Activated naive CD4-positive, alpha-beta T cell treated with anti-CD3 and anti-CD28 coated beads, Interleukin-2, amount 50 U/mL, for 24 hours (primary cell): ENCODE measurements around the gene SNX9.
"Not testable (repeated sequence)": the region's sequence is repeated elsewhere in the genome, so short reads cannot be mapped to it uniquely, and the experiment has no call there.

Experiments
- H3K27ac Mint-ChIP-seq: one replicate; pipeline ENCODE4 v1.8.0; 2021; ENCODE audit warnings: mild to moderate bottlenecking, mixed read lengths
- H3K27me3 Mint-ChIP-seq: one replicate; pipeline ENCODE4 v1.8.0; 2021; ENCODE audit warnings: mixed read lengths
- H3K36me3 Mint-ChIP-seq: one replicate; pipeline ENCODE4 v1.8.0; 2021; ENCODE audit warnings: mixed read lengths
- H3K4me1 Mint-ChIP-seq: one replicate; pipeline ENCODE4 v1.8.0; 2021; ENCODE audit warnings: mixed read lengths
- H3K4me3 Mint-ChIP-seq: one replicate; pipeline ENCODE4 v1.8.0; 2021; ENCODE audit warnings: mild to moderate bottlenecking, mixed read lengths
- H3K9me3 Mint-ChIP-seq: one replicate; pipeline ENCODE4 v1.8.0; 2021; ENCODE audit warnings: mixed read lengths

SNX9 gene

GRCh38 chr6:157929076-157929475 lies 106.0 kb downstream of the SNX9 start:
- no peak overlapping the region for H3K4me3 Mint-ChIP-seq
- H3K9me3 Mint-ChIP-seq = no peaks in the 10 kb centered on the region
- H3K4me1 Mint-ChIP-seq = no peaks in the 10 kb centered on the region
- no peak overlapping the region for H3K27ac Mint-ChIP-seq
- no peaks in the 10 kb centered on the region for H3K27me3 Mint-ChIP-seq
- peaks cover 21% of the 10 kb centered on the region for H3K36me3 Mint-ChIP-seq

GRCh38 chr6:157929765-157930319 lies 106.8 kb downstream of the SNX9 start:
- H3K9me3 Mint-ChIP-seq = no peaks in the 10 kb centered on the region
- H3K4me1 Mint-ChIP-seq = no peaks in the 10 kb centered on the region
- H3K27ac Mint-ChIP-seq = no peak overlapping the region
- no peak overlapping the region for H3K4me3 Mint-ChIP-seq
- H3K27me3 Mint-ChIP-seq = no peaks in the 10 kb centered on the region
- H3K36me3 Mint-ChIP-seq = peaks cover 18% of the 10 kb centered on the region

GRCh38 chr6:157935786-157936185 lies 112.7 kb downstream of the SNX9 start:
- no peaks in the 10 kb centered on the region for H3K9me3 Mint-ChIP-seq
- peaks cover 10% of the 10 kb centered on the region for H3K4me1 Mint-ChIP-seq
- H3K4me3 Mint-ChIP-seq = no peak overlapping the region
- no peaks in the 10 kb centered on the region for H3K27me3 Mint-ChIP-seq
- no peak overlapping the region for H3K27ac Mint-ChIP-seq
- peaks cover 16% of the 10 kb centered on the region for H3K36me3 Mint-ChIP-seq

DNA sequence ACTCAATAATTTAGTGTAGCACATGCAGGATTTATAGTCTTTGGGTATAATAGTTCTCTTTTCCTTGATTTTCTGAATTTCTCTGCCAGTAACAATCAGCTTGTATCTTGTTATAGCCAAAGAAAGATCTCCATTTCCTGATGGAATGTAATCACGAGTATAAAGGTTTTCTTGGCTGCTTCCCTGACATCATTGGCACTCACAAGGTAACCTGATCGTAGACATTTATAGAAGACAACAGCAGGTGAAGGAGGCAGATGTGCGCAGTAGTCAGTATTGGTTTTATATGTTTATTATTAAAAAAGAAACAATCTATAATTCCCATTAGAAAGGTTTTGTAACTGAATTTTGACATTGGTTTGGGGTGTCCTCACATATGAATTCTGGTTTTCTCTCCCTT lies 114.3 kb downstream of the SNX9 start:
- peaks cover 10% of the 10 kb centered on the region for H3K4me1 Mint-ChIP-seq
- H3K36me3 Mint-ChIP-seq = peaks cover 18% of the 10 kb centered on the region
- H3K4me3 Mint-ChIP-seq = no peak overlapping the region
- H3K9me3 Mint-ChIP-seq = no peaks in the 10 kb centered on the region
- H3K27me3 Mint-ChIP-seq = no peaks in the 10 kb centered on the region
- H3K27ac Mint-ChIP-seq = no peak overlapping the region

DNA sequence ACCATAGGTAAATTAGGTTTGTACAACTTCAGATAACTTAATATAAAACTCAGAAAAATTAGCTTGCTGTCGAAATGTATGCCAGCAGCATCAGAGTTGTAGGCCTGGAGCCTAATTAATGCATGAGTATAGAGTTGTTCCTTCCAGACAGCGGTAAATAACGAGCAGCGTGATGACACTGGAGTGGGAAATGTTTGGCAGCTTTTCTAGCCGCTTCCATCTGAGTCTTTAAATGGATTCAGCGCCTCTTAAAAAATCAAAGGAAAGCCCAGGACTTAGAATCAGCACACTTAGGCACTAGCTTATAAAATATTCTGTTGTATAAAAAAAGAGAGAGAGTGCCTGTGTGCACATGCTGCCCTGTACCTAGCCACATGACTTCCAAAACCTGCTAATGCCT lies 114.9 kb downstream of the SNX9 start:
- Mint-ChIP-seq H3K36me3 (peaks cover 20% of the 10 kb centered on the region), H3K4me3 (no peak overlapping the region), H3K27me3 (no peaks in the 10 kb centered on the region), H3K27ac (no peak overlapping the region), H3K9me3 (no peaks in the 10 kb centered on the region), H3K4me1 (peaks cover 10% of the 10 kb centered on the region)

DNA sequence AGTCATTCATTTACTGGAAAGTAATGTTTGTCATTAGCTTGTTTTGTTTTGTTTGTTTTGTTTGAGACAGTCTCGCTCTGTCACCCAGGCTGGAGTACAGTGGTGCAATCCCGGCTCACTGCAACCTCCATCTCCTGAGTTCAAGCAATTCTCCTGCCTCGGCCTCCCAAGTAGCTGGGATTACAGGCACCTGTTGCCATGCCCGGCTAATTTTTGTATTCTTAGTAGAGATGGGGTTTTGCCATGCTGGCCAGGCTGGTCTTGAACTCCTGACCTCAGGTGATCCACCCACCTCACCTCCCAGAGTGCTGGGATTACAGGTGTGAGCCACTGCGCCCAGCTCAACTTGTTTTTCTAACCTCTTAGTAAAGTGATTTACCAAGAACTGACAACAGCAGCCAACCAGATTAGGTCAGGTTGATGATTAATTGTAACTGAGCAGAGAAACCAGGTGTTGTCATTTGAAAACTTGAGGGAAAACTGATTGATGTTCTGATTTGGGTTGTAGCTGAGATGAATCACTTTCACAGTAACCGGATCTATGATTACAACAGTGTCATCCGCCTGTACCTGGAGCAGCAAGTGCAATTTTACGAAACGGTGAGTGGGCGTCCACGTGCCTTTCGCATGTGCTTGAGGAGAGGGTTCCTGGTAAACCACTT lies 117.5 kb downstream of the SNX9 start:
- H3K27ac Mint-ChIP-seq = peak overlapping the region; percentile 30
- not testable (repeated sequence) for H3K4me3 Mint-ChIP-seq, H3K9me3 Mint-ChIP-seq, H3K27me3 Mint-ChIP-seq
- H3K4me1 Mint-ChIP-seq = peaks cover 21% of the 10 kb centered on the region
- H3K36me3 Mint-ChIP-seq = peaks cover 21% of the 10 kb centered on the region

- H3K4me1 Mint-ChIP-seq = peaks cover 29% of the 10 kb centered on the region
- H3K36me3 Mint-ChIP-seq = peaks cover 21% of the 10 kb centered on the region
- no peak overlapping the region for H3K27ac Mint-ChIP-seq
- H3K9me3 Mint-ChIP-seq = no peaks in the 10 kb centered on the region
- no peak overlapping the region for H3K4me3 Mint-ChIP-seq
- no peaks in the 10 kb centered on the region for H3K27me3 Mint-ChIP-seq
These were observed 118.2 kb downstream of the SNX9 start for GRCh38 chr6:157941101-157941863.

- Mint-ChIP-seq H3K9me3 (no peaks in the 10 kb centered on the region), H3K4me3 (no peak overlapping the region), H3K36me3 (peaks cover 21% of the 10 kb centered on the region), H3K27ac (peak overlapping the region; percentile 35), H3K4me1 (peaks cover 40% of the 10 kb centered on the region), H3K27me3 (no peaks in the 10 kb centered on the region)
These were observed 119.3 kb downstream of the SNX9 start for GRCh38 chr6:157942351-157942750.

DNA sequence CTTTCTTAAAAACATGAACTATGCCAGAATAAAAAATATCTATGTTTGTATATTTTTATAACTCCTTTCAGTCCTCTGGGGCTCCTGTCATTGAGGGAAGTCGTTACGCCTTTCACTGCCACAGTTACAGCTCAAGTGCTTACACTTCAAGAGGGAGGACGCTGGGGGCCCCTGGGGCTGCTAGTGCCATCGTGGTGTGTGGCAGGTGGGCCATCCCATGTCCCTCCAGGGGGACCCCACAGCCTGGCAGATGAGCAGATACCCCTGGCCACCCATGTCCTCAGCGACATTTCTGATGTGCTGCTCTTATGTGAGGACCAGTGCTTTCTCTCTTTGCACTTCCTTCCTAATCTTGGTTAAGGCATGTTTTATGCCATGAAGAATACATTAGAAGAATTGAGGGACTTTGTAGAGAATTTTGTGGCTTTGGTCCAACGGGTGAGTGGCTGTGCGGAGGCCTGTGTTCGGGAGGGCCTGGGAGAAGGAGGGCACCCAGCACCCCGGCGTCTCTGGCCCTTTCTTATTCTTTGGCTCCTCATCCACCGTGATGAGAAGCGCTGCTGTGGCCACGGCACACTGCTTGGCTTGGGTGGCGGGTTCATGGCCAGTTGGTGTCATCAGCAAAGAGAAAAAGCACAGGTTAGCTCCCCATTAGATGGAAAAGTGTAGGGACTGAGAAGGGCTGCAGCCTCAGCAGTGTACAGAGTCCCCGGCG lies 120.4 kb downstream of the SNX9 start:
- H3K36me3 Mint-ChIP-seq = peaks cover 20% of the 10 kb centered on the region
- no peaks in the 10 kb centered on the region for H3K9me3 Mint-ChIP-seq
- H3K27me3 Mint-ChIP-seq = no peaks in the 10 kb centered on the region
- H3K4me3 Mint-ChIP-seq = no peak overlapping the region
- H3K27ac Mint-ChIP-seq = peak overlapping the region; percentile 12
- peaks cover 41% of the 10 kb centered on the region for H3K4me1 Mint-ChIP-seq

- no peaks in the 10 kb centered on the region for H3K9me3 Mint-ChIP-seq
- peaks cover 21% of the 10 kb centered on the region for H3K36me3 Mint-ChIP-seq
- H3K27me3 Mint-ChIP-seq = no peaks in the 10 kb centered on the region
- H3K4me3 Mint-ChIP-seq = no peak overlapping the region
- peak overlapping the region; percentile 14 for H3K27ac Mint-ChIP-seq
- H3K4me1 Mint-ChIP-seq = peaks cover 40% of the 10 kb centered on the region
These were observed 120.9 kb downstream of the SNX9 start for GRCh38 chr6:157943964-157944283.

- peaks cover 9% of the 10 kb centered on the region for H3K9me3 Mint-ChIP-seq
- H3K36me3 Mint-ChIP-seq = peaks cover 14% of the 10 kb centered on the region
- H3K27ac Mint-ChIP-seq = peak overlapping the region; percentile 96
- H3K4me3 Mint-ChIP-seq = peak overlapping the region; percentile 27
- H3K27me3 Mint-ChIP-seq = no peaks in the 10 kb centered on the region
- peaks cover 31% of the 10 kb centered on the region for H3K4me1 Mint-ChIP-seq
These were observed 122.2 kb downstream of the SNX9 start for GRCh38 chr6:157944983-157945931.

DNA sequence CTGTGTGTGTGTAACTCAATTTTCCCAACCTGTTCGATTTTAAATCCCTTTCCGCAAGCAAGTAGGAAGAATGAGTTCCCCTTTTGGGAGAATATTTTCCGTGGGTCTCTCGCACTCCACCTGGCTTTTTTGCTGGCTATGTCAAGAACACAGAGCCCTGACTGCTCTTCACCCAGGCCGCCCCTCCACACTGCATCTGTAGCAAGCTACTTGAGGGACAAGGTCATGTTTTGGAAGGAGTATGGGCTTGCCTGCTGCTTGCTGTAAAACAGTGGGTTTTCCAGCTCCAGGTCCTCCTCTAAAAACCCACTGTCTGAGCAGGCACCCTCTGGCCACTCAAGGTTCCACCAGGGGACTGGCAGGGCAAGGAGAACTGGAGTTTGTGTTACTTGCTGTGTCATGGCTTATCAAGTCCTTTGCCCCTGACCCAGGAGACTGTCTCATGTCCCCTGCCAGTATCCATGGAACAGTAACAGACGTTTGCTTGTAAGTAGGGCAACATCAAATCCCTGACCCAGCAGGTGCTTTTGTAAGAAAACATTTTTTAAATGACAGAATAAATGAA lies 123.1 kb downstream of the SNX9 start:
- Mint-ChIP-seq H3K36me3 (peaks cover 12% of the 10 kb centered on the region), H3K27ac (peak overlapping the region; percentile 96), H3K4me3 (no peak overlapping the region)

DNA sequence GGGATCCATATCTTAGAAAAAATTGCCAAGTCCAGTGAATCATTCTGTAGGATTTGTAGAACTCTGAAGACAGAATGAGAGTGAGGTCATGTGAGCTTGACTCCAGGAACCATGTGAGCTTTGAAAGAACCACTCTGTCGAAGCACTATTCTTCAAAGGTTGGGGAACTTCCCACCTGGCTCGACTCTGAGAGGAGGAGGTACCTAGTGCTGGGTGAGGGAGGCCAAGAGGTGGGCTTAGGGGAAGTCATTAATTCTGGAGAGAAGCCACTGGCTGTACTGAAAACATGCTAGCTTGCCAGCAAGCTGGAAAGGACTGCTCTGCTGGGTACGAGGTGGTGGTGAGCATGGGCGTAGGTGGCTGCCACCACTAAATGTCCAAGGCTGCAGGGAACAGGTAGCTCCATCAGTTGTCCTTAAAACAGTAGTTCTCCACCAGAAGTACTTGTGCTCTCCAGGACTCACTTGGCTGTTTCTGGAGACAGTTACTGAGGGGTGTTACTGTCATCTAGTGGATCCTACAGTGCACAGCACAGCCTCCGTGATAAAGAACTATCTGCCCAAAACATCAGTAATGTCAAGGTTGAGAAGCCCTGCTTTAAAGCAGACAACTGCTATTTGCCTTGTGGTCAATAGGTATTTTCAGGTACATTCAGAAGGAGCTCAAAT lies 124.0 kb downstream of the SNX9 start:
- Mint-ChIP-seq H3K9me3 (peaks cover 10% of the 10 kb centered on the region), H3K27ac (peak overlapping the region; percentile 60), H3K27me3 (no peaks in the 10 kb centered on the region), H3K4me1 (peaks cover 31% of the 10 kb centered on the region), H3K4me3 (no peak overlapping the region), H3K36me3 (peaks cover 12% of the 10 kb centered on the region)

More for the DNA sequence above, 123.1 kb downstream of the SNX9 start:
- Mint-ChIP-seq H3K9me3 (peaks cover 10% of the 10 kb centered on the region), H3K27me3 (no peaks in the 10 kb centered on the region), H3K4me1 (peaks cover 31% of the 10 kb centered on the region)

GRCh38 chr6:157950899-157951298 lies 127.9 kb downstream of the SNX9 start:
- H3K27ac Mint-ChIP-seq, H3K4me3 Mint-ChIP-seq, H3K36me3 Mint-ChIP-seq, H3K27me3 Mint-ChIP-seq: not testable (repeated sequence)
- Mint-ChIP-seq H3K4me1 (peaks cover 16% of the 10 kb centered on the region), H3K9me3 (peaks cover 10% of the 10 kb centered on the region)
